T-helper 17 cell (primary cell): ENCODE measurements around the gene MORF4L1. TPM values are rescaled to one million over a fixed set of nuclear protein-coding genes. Genes with fewer than 3 reads are reported as not detected.
"Not testable (repeated sequence)": the region's sequence is repeated elsewhere in the genome, so short reads cannot be mapped to it uniquely, and the experiment has no call there.

ENCODE experiments used
- ATAC-seq: fragments of 150-1000 bp; cut with Tn5 transposase; 2 replicates; pipeline ENCODE4 v1.10.0; 2021; ENCODE audit warnings: mild to moderate bottlenecking, moderate library complexity
- DNase-seq, 3 donors: peaks; one replicate each; pipeline versions ENCODE4 v3.0.0 to v3.0.0-alpha.2; 2020 to 2021
- H3K9me3 ChIP-seq: one replicate; pipeline ENCODE4 v1.7.0; 2013; ENCODE audit warnings: low read length, mild to moderate bottlenecking; ENCODE audit not compliant: control insufficient read depth, poor library complexity, severe bottlenecking
- H3K27ac Mint-ChIP-seq: one replicate; pipeline ENCODE4 v1.8.0; 2022; ENCODE audit warnings: mild to moderate bottlenecking, moderate library complexity, mixed read lengths
- H3K27me3 Mint-ChIP-seq: one replicate; pipeline ENCODE4 v1.8.0; 2022; ENCODE audit warnings: mixed read lengths
- H3K36me3 Mint-ChIP-seq: one replicate; pipeline ENCODE4 v1.8.0; 2022; ENCODE audit warnings: low read depth, mixed read lengths
- H3K4me1 Mint-ChIP-seq: one replicate; pipeline ENCODE4 v1.8.0; 2022; ENCODE audit warnings: mild to moderate bottlenecking, mixed read lengths
- H3K4me3 Mint-ChIP-seq: one replicate; pipeline ENCODE4 v1.8.0; 2022; ENCODE audit warnings: mild to moderate bottlenecking, moderate library complexity, mixed read lengths
- total RNA-seq, 4 donors: library from RNA in 2 of 4; stranded (reverse) in 2 of 4; gene quantifications; one replicate each; pipeline ENCODE4 v1.2.3 and lab custom pipeline; 2022 to 2026

Gene MORF4L1, protein sequence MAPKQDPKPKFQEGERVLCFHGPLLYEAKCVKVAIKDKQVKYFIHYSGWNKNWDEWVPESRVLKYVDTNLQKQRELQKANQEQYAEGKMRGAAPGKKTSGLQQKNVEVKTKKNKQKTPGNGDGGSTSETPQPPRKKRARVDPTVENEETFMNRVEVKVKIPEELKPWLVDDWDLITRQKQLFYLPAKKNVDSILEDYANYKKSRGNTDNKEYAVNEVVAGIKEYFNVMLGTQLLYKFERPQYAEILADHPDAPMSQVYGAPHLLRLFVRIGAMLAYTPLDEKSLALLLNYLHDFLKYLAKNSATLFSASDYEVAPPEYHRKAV
- total RNA-seq (100 to 1,000 TPM; 373 to 376 TPM), total RNA-seq (lab: John Stamatoyannopoulos, UW) (113 to 309 reads per million in 2 donors)

DNA sequence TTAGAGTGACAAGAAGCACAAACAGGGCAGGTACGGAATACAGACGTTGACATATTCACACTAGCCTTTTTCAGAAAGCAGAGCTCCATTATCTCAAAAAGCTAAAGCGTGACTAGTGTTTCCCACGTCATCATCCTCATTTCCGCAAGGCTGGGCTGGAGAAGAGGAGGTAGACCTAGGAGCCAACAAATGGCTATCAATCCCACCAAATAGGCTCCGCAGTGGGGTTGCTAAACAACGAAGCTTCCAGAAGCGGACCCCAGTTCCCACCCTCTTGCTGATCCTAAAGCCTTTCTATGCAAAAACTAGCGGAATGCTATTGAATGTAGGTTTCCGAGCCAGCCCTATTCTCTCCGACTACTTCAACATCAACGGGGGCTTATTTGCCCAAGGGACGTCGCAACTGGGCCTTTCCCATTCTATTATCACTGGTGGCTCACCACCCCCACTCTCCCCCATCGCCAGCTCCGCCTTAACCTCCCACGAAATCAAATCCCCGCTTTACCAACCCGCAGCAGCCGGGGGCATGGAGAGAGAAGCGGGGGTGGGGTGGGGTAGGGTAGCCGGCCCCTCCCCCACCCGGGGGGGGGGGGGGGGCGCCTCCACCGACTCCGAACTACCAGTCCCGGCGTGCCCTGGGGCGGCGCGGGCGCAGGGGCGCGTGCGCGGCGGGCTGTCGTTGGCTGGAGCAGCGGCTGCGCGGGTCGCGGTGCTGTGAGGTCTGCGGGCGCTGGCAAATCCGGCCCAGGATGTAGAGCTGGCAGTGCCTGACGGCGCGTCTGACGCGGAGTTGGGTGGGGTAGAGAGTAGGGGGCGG lies at the start of gene MORF4L1:
MORF4L1 (plus strand) TSS at position 736 of the 817 bp plus-strand sequence. CDS start 128 bp downstream, outside the sequence.
- H3K9me3 ChIP-seq = no peaks in the 10 kb centered on the region
- peak; percentile 83 for ATAC-seq
- Mint-ChIP-seq H3K4me1 (peaks cover 38% of the 10 kb centered on the region), H3K4me3 (peak within 1 kb of the TSS; percentile 100), H3K36me3 (peaks cover 7% of the 10 kb centered on the region), H3K27me3 (no peaks in the 10 kb centered on the region), H3K27ac (peak within 1 kb of the TSS; percentile 100)
- DNase-seq = peak; percentile 96

- ATAC-seq = no peak
- no peak for DNase-seq
- Mint-ChIP-seq H3K27me3 (peaks cover 33% of the 10 kb centered on the region), H3K4me1 (peaks cover 3% of the 10 kb centered on the region), H3K36me3 (peaks cover 3% of the 10 kb centered on the region), H3K27ac (no peak overlapping the region), H3K4me3 (peak overlapping the region; percentile 9)
- H3K9me3 ChIP-seq = no peaks in the 10 kb centered on the region
Observed at GRCh38 chr15:78828920-78829319, 43.8 kb upstream of the MORF4L1 start.

- DNase-seq = no peak
- peak overlapping the region; percentile 64 for H3K4me3 Mint-ChIP-seq
Observed at GRCh38 chr15:78830514-78831228, 42.0 kb upstream of the MORF4L1 start.

DNA sequence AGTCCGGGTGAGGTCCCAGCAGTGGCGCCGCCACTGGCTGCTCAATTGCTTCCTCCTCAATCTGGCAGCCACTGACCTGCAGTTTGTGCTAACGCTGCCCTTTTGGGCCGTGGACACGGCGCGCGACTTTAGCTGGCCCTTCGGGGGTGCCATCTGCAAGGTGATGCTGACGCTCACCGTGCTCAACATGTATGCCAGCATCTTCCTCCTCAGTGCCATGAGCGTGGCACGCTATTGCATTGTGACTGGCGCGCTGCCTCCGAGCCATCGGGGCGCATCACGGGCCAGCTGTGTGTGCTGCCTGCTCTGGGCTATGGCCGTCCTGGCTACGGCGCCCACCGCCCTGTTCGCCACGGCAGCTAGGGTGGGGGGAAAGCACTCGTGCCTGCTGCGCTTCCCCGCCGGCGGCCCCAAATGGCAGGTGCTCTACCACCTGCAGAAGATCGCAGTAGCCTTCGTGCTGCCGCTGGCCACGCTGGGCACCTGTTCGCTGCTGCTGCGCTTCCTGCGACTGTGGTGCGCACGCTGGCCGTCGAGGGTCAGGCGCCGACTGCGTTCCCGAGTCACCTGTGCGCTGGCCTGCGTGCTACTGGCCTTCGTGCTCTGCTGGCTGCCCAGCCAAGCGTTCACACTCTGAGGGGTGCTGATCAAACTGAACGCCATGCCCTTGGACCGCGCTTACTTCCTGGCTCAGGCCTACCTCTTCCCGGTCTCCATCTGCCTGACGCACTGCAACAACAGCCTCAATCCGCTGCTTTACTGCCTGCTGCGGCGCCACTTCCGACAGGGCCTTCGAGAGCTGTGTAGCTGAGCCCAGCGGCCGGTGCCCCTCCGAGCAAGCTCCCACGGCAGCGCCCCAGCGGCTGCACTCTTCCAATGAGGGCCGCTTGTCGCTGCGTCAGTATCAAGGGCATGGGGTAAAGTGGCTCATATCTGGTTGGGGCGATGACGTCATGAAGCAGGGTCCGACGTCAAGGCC lies 41.2 kb upstream of the MORF4L1 start:
- Mint-ChIP-seq H3K4me1 (peaks cover 3% of the 10 kb centered on the region), H3K27me3 (peaks cover 44% of the 10 kb centered on the region), H3K36me3 (peaks cover 6% of the 10 kb centered on the region), H3K4me3 (peak overlapping the region; percentile 58), H3K27ac (no peak overlapping the region)
- no peak for DNase-seq
- no peak for ATAC-seq
- no peaks in the 10 kb centered on the region for H3K9me3 ChIP-seq

More at GRCh38 chr15:78830514-78831228, 42.0 kb upstream of the MORF4L1 start:
- Mint-ChIP-seq H3K4me1 (peaks cover 3% of the 10 kb centered on the region), H3K27me3 (peaks cover 38% of the 10 kb centered on the region), H3K27ac (no peak overlapping the region), H3K36me3 (peaks cover 3% of the 10 kb centered on the region)
- H3K9me3 ChIP-seq = no peaks in the 10 kb centered on the region
- peak; percentile 27 for ATAC-seq

DNA sequence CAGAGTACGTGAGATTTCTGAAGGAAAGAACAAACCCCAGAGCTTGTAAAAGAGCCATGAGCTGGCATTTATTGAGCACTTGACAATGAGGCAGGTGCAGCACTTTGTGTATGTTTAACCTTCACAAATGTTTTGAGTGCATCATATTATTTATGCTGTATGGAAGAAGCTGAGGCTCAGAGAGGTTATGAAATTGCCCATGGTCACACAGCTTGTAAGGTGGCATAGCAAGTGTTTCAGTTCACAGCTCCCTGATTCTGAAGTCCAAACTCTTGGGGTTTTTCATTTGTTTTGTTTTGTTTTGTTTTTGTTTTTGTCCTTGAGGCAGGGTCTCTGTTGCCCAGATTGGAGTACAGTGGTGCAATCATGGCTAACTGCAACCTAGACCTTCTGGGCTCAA lies 36.4 kb upstream of the MORF4L1 start:
- no peak for DNase-seq
- Mint-ChIP-seq H3K36me3 (peaks cover 6% of the 10 kb centered on the region), H3K4me1 (peaks cover 2% of the 10 kb centered on the region), H3K27me3 (peaks cover 40% of the 10 kb centered on the region), H3K27ac (no peak overlapping the region), H3K4me3 (no peak overlapping the region)
- no peak for ATAC-seq
- no peaks in the 10 kb centered on the region for H3K9me3 ChIP-seq

- Mint-ChIP-seq H3K36me3 (peaks cover 6% of the 10 kb centered on the region), H3K4me1 (peaks cover 2% of the 10 kb centered on the region), H3K27ac (no peak overlapping the region), H3K4me3 (no peak overlapping the region), H3K27me3 (peaks cover 32% of the 10 kb centered on the region)
- DNase-seq (no peak), ATAC-seq (no peak)
- no peaks in the 10 kb centered on the region for H3K9me3 ChIP-seq
Observed at GRCh38 chr15:78837131-78837530, 35.6 kb upstream of the MORF4L1 start.

DNA sequence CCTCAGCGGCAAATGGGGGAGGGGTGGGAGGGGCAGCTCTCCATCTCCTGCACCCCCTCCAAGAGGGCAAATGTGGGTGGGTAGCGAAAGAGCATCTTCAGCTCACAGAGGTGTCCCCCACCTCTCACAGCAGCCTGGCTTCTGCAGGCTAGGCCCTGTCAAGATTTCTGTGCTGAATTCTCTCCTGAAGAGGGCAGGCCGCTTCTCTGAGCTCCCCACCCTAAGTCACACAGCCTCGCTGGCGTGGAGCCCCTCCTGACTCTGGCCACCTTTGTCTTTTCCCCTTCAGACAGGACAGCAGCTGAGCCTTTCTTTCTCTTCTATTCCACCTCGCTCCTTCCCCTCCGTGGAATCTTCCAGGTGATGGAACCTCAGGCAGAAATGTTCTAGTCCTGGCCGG lies 35.1 kb upstream of the MORF4L1 start:
- Mint-ChIP-seq H3K4me1 (peaks cover 2% of the 10 kb centered on the region), H3K27me3 (peaks cover 27% of the 10 kb centered on the region), H3K27ac (no peak overlapping the region)

GRCh38 chr15:78838489-78838888 lies 34.2 kb upstream of the MORF4L1 start:
- H3K9me3 ChIP-seq = no peaks in the 10 kb centered on the region
- Mint-ChIP-seq H3K36me3 (peaks cover 6% of the 10 kb centered on the region), H3K4me3 (no peak overlapping the region), H3K27ac (peak overlapping the region; percentile 43), H3K4me1 (peaks cover 2% of the 10 kb centered on the region), H3K27me3 (peaks cover 18% of the 10 kb centered on the region)
- ATAC-seq = no peak
- no peak for DNase-seq

More for the DNA sequence above, 35.1 kb upstream of the MORF4L1 start:
- H3K9me3 ChIP-seq = no peaks in the 10 kb centered on the region
- DNase-seq (no peak), ATAC-seq (no peak)
- H3K36me3 Mint-ChIP-seq = peaks cover 6% of the 10 kb centered on the region
- H3K4me3 Mint-ChIP-seq = no peak overlapping the region

- not testable (repeated sequence) for H3K4me1 Mint-ChIP-seq, H3K4me3 Mint-ChIP-seq, DNase-seq, H3K36me3 Mint-ChIP-seq, H3K9me3 ChIP-seq, ATAC-seq, H3K27ac Mint-ChIP-seq
- H3K27me3 Mint-ChIP-seq = peaks cover 18% of the 10 kb centered on the region
Observed at GRCh38 chr15:78839151-78839550, 33.5 kb upstream of the MORF4L1 start.

- H3K9me3 ChIP-seq = no peaks in the 10 kb centered on the region
- H3K4me3 Mint-ChIP-seq = no peak overlapping the region
- ATAC-seq = no peak
- H3K27ac Mint-ChIP-seq = no peak overlapping the region
- no peak for DNase-seq
- peaks cover 12% of the 10 kb centered on the region for H3K27me3 Mint-ChIP-seq
- peaks cover 7% of the 10 kb centered on the region for H3K4me1 Mint-ChIP-seq
- H3K36me3 Mint-ChIP-seq = peaks cover 5% of the 10 kb centered on the region
Observed at GRCh38 chr15:78840661-78841375, 31.9 kb upstream of the MORF4L1 start.

DNA sequence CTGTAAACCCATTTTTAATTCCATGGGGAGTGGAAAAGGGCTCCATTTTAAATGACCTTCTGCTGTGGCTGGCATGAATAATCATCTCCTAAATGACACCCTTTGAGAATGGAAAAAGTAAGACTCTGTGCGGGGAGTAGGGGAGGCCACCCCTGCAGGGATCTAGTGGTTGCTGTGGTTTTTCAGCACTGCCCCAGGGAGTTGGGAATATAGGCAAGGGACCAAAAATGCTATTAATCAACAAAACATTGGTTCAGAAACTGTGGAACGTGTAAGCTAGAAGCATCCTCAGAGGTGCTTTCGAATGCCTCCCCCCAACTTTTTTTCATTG lies 31.3 kb upstream of the MORF4L1 start:
- peaks cover 2% of the 10 kb centered on the region for H3K36me3 Mint-ChIP-seq
- no peak overlapping the region for H3K27ac Mint-ChIP-seq
- H3K4me1 Mint-ChIP-seq = peaks cover 7% of the 10 kb centered on the region
- ATAC-seq (no peak), DNase-seq (no peak)
- H3K9me3 ChIP-seq = no peaks in the 10 kb centered on the region
- H3K27me3 Mint-ChIP-seq = peaks cover 7% of the 10 kb centered on the region
- H3K4me3 Mint-ChIP-seq = no peak overlapping the region

DNA sequence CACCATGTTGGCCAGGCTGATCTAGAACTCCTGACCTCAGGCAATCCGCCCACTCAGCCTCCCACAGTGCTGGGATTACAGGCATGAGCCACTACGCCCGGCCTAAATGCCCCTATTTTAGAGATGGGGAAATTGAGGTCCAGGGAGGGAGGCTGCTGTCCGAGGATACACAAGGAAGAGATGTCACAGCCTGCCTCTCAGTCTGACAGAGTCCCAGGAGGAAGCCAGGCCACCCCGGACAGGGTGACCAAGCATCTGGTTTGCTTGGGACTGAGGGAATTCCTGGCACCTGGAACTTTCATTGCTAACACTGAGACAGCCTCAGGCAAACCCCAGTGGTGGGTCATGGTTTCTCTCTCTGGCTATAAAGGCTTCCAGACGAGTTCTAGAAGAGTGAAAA lies 30.8 kb upstream of the MORF4L1 start:
- ATAC-seq = no peak
- Mint-ChIP-seq H3K4me3 (no peak overlapping the region), H3K27me3 (peaks cover 7% of the 10 kb centered on the region), H3K27ac (no peak overlapping the region), H3K36me3 (peaks cover 2% of the 10 kb centered on the region), H3K4me1 (peaks cover 7% of the 10 kb centered on the region)
- DNase-seq = no peak
- H3K9me3 ChIP-seq = no peaks in the 10 kb centered on the region
